LNCaP clone FGC (cell line): ENCODE results near the gene ASTN2.

Experiments used
- DNase-seq: peaks from one replicate; pipeline ENCODE4 v3.0.0-alpha.2; 2011; ENCODE audit warnings: low read depth
- H3K4me3 ChIP-seq: 2 replicates; pipeline ENCODE4 v1.5.1; 2011; ENCODE audit warnings: mild to moderate bottlenecking, low read depth, low read length, control low read depth
- TF ChIP-seq, protein P1 (sequence below): IDR thresholded peaks from 2 replicates; pipeline ENCODE4 v1.5.1; 2012; ENCODE audit warnings: mild to moderate bottlenecking; ENCODE audit not compliant: control insufficient read depth, insufficient read depth; ENCODE audit errors: extremely low read depth

ASTN2 gene

DNA sequence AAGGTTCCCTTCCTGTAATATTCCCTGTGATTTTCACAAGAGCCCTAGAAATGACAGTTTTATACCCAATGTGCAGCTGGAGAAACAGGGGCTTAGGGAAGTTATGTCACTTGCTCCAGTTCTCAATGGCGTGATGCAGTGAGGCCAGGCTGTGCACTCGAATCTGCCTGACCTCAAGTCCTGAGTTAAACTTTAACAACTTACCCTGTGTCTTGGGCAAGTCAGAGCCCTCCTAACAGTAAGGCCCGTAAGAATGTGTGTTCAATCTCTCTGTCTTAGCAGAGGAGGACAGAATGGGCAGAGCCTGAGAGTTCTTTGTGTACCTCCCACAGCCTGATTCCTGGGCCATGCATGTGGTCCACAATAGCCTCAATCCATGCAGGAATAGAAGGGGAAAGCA lies 546.7 kb downstream of the ASTN2 start:
- TF ChIP-seq, protein P1, sequence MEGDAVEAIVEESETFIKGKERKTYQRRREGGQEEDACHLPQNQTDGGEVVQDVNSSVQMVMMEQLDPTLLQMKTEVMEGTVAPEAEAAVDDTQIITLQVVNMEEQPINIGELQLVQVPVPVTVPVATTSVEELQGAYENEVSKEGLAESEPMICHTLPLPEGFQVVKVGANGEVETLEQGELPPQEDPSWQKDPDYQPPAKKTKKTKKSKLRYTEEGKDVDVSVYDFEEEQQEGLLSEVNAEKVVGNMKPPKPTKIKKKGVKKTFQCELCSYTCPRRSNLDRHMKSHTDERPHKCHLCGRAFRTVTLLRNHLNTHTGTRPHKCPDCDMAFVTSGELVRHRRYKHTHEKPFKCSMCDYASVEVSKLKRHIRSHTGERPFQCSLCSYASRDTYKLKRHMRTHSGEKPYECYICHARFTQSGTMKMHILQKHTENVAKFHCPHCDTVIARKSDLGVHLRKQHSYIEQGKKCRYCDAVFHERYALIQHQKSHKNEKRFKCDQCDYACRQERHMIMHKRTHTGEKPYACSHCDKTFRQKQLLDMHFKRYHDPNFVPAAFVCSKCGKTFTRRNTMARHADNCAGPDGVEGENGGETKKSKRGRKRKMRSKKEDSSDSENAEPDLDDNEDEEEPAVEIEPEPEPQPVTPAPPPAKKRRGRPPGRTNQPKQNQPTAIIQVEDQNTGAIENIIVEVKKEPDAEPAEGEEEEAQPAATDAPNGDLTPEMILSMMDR = no peak
- no peak overlapping the region for H3K4me3 ChIP-seq
- DNase-seq = no peak

DNA sequence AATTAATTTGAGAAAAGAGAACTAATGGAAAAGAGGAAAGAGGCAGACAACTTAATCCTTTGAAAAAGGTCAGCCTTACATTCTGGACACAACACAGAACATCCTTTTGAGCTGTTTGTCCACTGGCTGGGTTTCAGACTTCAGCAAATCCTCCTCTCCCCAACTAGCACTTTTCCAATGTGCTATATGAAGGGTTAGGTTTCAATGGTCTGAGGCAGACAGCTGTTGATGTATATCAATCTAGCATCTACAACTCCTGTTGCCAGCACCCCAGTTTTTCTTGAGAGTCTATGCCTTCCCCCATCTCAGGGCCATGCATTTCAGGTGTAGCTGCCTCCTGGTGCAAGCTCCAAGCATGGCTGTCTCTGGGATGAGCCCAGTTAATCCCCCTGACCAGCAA lies 553.5 kb downstream of the ASTN2 start:
- TF ChIP-seq, protein P1 = no peak
- no peak overlapping the region for H3K4me3 ChIP-seq

DNA sequence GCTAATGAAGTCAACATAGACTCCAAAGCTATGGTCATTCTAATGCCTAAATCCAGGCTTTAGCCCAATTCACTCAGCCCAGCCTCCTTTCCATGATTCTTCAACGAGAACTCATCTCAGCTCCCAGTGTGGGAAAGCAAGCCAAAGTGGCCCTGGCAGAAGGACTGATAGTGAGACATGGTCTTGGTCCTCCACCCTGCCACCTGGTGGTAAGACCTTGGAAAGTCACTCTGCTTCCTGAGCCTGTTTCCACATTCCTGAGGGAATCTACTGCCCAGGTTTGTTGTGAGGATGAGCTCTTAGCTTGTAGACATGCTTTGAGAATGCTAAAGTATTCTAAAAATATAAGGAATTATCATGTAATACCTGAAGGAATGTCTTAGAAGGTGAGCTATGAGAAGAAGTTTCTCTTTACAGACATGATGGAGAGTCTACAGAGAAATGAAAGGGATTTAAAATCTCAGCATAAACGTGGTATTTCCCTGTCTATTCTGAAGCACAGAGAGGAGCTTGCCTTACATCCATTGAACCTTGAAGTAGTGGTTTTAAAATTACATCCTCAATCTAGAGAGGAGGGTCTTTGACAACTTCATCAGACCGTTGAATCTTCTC lies 554.2 kb downstream of the ASTN2 start:
- H3K4me3 ChIP-seq = no peak overlapping the region
- peak; percentile 25 for DNase-seq
- TF ChIP-seq, protein P1 = peak; percentile 81

More for the DNA sequence above, 553.5 kb downstream of the ASTN2 start:
- DNase-seq = no peak

DNA sequence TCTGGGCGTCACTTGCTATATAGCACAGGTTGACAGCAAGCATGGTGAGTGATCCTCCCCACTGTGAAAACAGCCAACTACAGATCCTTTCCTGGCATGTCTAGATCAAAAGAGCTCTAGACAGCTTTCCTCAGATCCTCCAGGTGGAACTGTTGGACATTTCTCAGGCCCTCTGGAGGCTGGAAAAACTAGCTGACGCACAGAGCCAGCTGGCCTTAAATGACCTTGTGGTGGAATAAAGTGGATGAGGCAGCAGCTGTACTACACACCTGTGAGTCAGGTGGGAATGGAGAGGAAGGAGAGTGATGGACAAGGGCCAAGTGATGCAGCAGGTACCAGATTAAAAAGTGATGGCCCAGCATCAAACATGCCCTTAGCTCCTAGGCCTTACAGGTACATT lies 555.1 kb downstream of the ASTN2 start:
- TF ChIP-seq, protein P1 = no peak
- no peak for DNase-seq
- H3K4me3 ChIP-seq = no peak overlapping the region

DNA sequence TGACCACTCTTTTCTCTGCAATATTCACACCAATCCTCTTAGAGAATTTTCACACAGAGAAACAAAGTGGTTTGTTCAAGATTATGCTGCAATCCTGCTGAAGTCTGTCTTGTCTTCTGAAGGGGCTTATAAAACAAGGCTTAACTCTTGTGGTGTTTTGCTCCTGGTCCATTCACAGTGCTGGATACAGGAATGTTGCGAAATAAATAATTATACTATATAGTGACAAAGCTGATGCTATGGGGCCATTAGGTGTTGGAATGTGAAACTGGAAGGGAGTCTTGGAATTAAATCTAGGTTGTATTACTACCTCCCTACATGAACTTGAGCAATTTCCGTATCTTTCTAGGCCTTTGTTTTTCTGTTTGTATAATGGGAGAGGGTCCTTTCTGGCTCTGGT lies 557.5 kb downstream of the ASTN2 start:
- TF ChIP-seq, protein P1 = no peak
- DNase-seq = no peak
- no peak overlapping the region for H3K4me3 ChIP-seq

DNA sequence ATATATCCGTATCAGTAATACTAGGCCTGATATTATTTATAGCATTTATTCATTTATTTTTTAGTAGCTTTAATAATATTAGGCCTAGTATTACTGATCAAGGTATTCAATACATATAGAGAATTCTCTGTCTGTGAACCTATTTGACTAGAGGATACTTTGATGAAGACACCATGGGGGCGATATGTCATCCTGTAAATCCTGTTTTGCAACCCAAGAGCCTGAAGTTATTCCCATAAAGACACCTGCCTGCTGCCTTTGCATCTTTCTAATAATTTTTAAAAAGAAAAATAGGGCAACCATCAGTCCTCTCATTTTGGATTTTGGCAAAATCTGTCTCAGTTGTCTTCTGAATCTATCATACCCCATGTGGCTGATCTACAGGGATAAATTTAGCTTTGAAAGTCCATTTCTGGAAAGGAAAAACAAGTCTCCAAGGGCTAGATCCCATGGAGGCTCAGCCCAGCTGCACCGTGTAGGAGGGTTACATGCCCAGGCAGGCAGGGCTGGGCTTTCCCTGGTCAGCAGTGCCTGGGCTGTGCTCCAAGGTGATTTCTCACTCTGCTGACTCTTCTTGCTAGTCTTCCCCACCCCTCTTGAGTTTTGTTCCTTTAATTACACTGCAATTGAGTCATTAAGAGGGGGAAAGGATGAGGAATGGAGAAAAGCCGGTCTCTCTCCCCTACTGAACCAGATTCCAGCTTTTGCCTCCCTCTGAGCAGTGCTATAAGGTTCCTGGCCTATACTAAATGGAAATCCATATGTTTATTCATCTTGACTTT lies 558.8 kb downstream of the ASTN2 start:
- H3K4me3 ChIP-seq = no peak overlapping the region
- TF ChIP-seq, protein P1 = no peak
- DNase-seq = no peak
